IMR-90 (cell line): ENCODE measurements around the gene RERE.

ENCODE experiments used
- CEBPB ChIP-seq: IDR thresholded peaks from 2 replicates; pipeline ENCODE4 v1.6.1; 2012; ENCODE audit warnings: low read depth, low read length, improper control_type of control experiment
- MAFK ChIP-seq: IDR thresholded peaks from 2 replicates; pipeline ENCODE4 v1.6.1; 2012; ENCODE audit warnings: low read depth, low read length, improper control_type of control experiment
- MAZ ChIP-seq: IDR thresholded peaks from 2 replicates; pipeline ENCODE4 v1.6.1; 2012; ENCODE audit warnings: low read depth, mild to moderate bottlenecking, low read length, improper control_type of control experiment, moderate library complexity, borderline replicate concordance
- MXI1 ChIP-seq: IDR thresholded peaks from 2 replicates; pipeline ENCODE4 v1.6.1; 2012; ENCODE audit warnings: low read depth, mild to moderate bottlenecking, low read length, moderate library complexity, borderline replicate concordance
- NFE2L2 ChIP-seq: fragments of 150-350 bp; IDR thresholded peaks from 2 replicates; pipeline ENCODE4 v1.6.1; 2016; ENCODE audit warnings: low read depth, mild to moderate bottlenecking, low read length
- POLR2A ChIP-seq: IDR thresholded peaks from 2 replicates; pipeline ENCODE4 v1.6.1; 2012; ENCODE audit warnings: mild to moderate bottlenecking, low read depth, low read length
- RAD21 ChIP-seq: IDR thresholded peaks from 2 replicates; pipeline ENCODE4 v1.6.1; 2012; ENCODE audit warnings: low read length, improper control_type of control experiment
- RCOR1 ChIP-seq: IDR thresholded peaks from 2 replicates; pipeline ENCODE4 v1.6.1; 2012; ENCODE audit warnings: mild to moderate bottlenecking, low read length, improper control_type of control experiment; ENCODE audit not compliant: insufficient replicate concordance
- RFX5 ChIP-seq: IDR thresholded peaks from 2 replicates; pipeline ENCODE4 v1.8.0; 2012; ENCODE audit warnings: low read depth, mild to moderate bottlenecking, low read length, moderate library complexity
- SMC3 ChIP-seq: fragments of 150-350 bp; IDR thresholded peaks from 2 replicates; pipeline ENCODE4 v1.6.1; 2016; ENCODE audit warnings: low read depth, mild to moderate bottlenecking, antibody characterized with exemption, low read length, moderate library complexity
- USF2 ChIP-seq: fragments of 150-350 bp; IDR thresholded peaks from 2 replicates; pipeline ENCODE4 v1.6.1; 2017; ENCODE audit warnings: mild to moderate bottlenecking, antibody characterized with exemption, low read length, low read depth
- TF ChIP-seq, protein P1 (sequence below): conservative IDR thresholded peaks from 2 replicates; pipeline ENCODE4 v1.5.1; 2012; ENCODE audit warnings: mild to moderate bottlenecking, low read depth, low read length, improper control_type of control experiment

DNA sequence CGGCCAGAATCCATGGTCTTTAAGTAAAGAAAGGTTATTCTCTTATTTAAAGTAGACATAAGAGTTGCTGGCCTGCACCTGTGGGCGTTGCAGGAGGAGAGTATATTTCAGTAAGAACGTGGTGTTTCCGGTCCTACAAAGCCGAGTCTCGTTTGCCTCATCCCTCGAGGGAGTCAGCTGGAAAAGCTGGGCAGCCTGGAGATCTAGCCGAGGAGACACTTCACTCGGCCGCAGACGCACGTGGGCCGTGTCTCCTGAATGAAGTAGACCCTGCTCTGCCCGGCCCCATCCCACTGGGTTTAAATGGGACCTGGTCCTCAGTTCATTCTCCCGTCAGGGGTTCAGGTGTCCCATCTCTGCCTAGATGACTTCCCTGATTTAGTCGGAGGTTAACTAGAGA, 484.6 kb downstream of the RERE start:
- no peak for TF ChIP-seq CEBPB
- TF ChIP-seq POLR2A: no peak
- TF ChIP-seq, protein P1, sequence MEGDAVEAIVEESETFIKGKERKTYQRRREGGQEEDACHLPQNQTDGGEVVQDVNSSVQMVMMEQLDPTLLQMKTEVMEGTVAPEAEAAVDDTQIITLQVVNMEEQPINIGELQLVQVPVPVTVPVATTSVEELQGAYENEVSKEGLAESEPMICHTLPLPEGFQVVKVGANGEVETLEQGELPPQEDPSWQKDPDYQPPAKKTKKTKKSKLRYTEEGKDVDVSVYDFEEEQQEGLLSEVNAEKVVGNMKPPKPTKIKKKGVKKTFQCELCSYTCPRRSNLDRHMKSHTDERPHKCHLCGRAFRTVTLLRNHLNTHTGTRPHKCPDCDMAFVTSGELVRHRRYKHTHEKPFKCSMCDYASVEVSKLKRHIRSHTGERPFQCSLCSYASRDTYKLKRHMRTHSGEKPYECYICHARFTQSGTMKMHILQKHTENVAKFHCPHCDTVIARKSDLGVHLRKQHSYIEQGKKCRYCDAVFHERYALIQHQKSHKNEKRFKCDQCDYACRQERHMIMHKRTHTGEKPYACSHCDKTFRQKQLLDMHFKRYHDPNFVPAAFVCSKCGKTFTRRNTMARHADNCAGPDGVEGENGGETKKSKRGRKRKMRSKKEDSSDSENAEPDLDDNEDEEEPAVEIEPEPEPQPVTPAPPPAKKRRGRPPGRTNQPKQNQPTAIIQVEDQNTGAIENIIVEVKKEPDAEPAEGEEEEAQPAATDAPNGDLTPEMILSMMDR: no peak
- no peak for TF ChIP-seq NFE2L2
- no peak for TF ChIP-seq RCOR1
- TF ChIP-seq USF2: no peak
- no peak for TF ChIP-seq RFX5
- no peak for TF ChIP-seq MXI1
- no peak for TF ChIP-seq MAFK
- no peak for TF ChIP-seq MAZ
- TF ChIP-seq RAD21: no peak
- no peak for TF ChIP-seq SMC3
